ENCODE data around the gene ATP2A2.
"Not testable (repeated sequence)": the region's sequence is repeated elsewhere in the genome, so short reads cannot be mapped to it uniquely, and the experiment has no call there.

Gene ATP2A2

GRCh38 chr12:110337912-110338710 lies 57.1 kb downstream of the ATP2A2 start:
- ATAC-seq (ENCODE audit: low read depth): no peak
- no peaks in the 10 kb centered on the region for H3K9me3 ChIP-seq (ENCODE audit: severe bottlenecking)
- no peak for DNase-seq (ENCODE audit: low spot score)
- H3K4me3 ChIP-seq (ENCODE audit: severe bottlenecking): no peak overlapping the region
- H3K27me3 ChIP-seq (ENCODE audit: insufficient read depth, poor library complexity, severe bottlenecking): no peaks in the 10 kb centered on the region
- peak overlapping the region; percentile 58 for H3K27ac ChIP-seq (ENCODE audit: poor library complexity, severe bottlenecking)
- peaks cover 100% of the 10 kb centered on the region for H3K36me3 ChIP-seq (ENCODE audit: low read depth)
- TF ChIP-seq CTCF (IDR thresholded peaks at IDR 0.05; ENCODE audit: poor library complexity, severe bottlenecking): no peak
- H3K4me1 ChIP-seq (ENCODE audit: insufficient read depth, poor library complexity, severe bottlenecking): peaks cover 27% of the 10 kb centered on the region

- Histone ChIP-seq H3K4me3 (ENCODE audit: severe bottlenecking) (no peak overlapping the region), H3K27ac (ENCODE audit: poor library complexity, severe bottlenecking) (peak overlapping the region; percentile 58), H3K4me1 (ENCODE audit: insufficient read depth, poor library complexity, severe bottlenecking) (peaks cover 31% of the 10 kb centered on the region), H3K36me3 (ENCODE audit: low read depth) (peaks cover 100% of the 10 kb centered on the region), H3K9me3 (ENCODE audit: severe bottlenecking) (no peaks in the 10 kb centered on the region), H3K27me3 (ENCODE audit: insufficient read depth, poor library complexity, severe bottlenecking) (no peaks in the 10 kb centered on the region)
- no peak for DNase-seq (ENCODE audit: low spot score)
- ATAC-seq (ENCODE audit: low read depth): no peak
- TF ChIP-seq CTCF (IDR thresholded peaks at IDR 0.05; ENCODE audit: poor library complexity, severe bottlenecking): peak; percentile 20
These were observed 57.7 kb downstream of the ATP2A2 start for GRCh38 chr12:110338754-110339153.

- TF ChIP-seq CTCF (IDR thresholded peaks at IDR 0.05; ENCODE audit: poor library complexity, severe bottlenecking): no peak
These were observed 58.3 kb downstream of the ATP2A2 start for GRCh38 chr12:110339184-110339952.

GRCh38 chr12:110340261-110340660 lies 59.2 kb downstream of the ATP2A2 start:
- ATAC-seq (ENCODE audit: low read depth); H3K27me3 ChIP-seq (ENCODE audit: insufficient read depth, poor library complexity, severe bottlenecking); H3K4me3 ChIP-seq (ENCODE audit: severe bottlenecking); DNase-seq (ENCODE audit: low spot score); H3K9me3 ChIP-seq (ENCODE audit: severe bottlenecking): not testable (repeated sequence)
- peaks cover 100% of the 10 kb centered on the region for H3K36me3 ChIP-seq (ENCODE audit: low read depth)
- H3K4me1 ChIP-seq (ENCODE audit: insufficient read depth, poor library complexity, severe bottlenecking): peaks cover 45% of the 10 kb centered on the region
- H3K27ac ChIP-seq (ENCODE audit: poor library complexity, severe bottlenecking): peak overlapping the region; percentile 58

More at GRCh38 chr12:110339184-110339952, 58.3 kb downstream of the ATP2A2 start:
- DNase-seq (ENCODE audit: low spot score): no peak
- peaks cover 100% of the 10 kb centered on the region for H3K36me3 ChIP-seq (ENCODE audit: low read depth)
- H3K4me3 ChIP-seq (ENCODE audit: severe bottlenecking): no peak overlapping the region
- peaks cover 36% of the 10 kb centered on the region for H3K4me1 ChIP-seq (ENCODE audit: insufficient read depth, poor library complexity, severe bottlenecking)
- no peaks in the 10 kb centered on the region for H3K27me3 ChIP-seq (ENCODE audit: insufficient read depth, poor library complexity, severe bottlenecking)
- H3K9me3 ChIP-seq (ENCODE audit: severe bottlenecking): no peaks in the 10 kb centered on the region
- peak overlapping the region; percentile 58 for H3K27ac ChIP-seq (ENCODE audit: poor library complexity, severe bottlenecking)
- ATAC-seq (ENCODE audit: low read depth): 0 out of 3 replicates have a peak, but pooled peaks have one; percentile 21

GRCh38 chr12:110340706-110341105 lies 59.7 kb downstream of the ATP2A2 start:
- peak overlapping the region; percentile 58 for H3K27ac ChIP-seq (ENCODE audit: poor library complexity, severe bottlenecking)
- TF ChIP-seq CTCF (IDR thresholded peaks at IDR 0.05; ENCODE audit: poor library complexity, severe bottlenecking): no peak
- no peaks in the 10 kb centered on the region for H3K27me3 ChIP-seq (ENCODE audit: insufficient read depth, poor library complexity, severe bottlenecking)
- peaks cover 48% of the 10 kb centered on the region for H3K4me1 ChIP-seq (ENCODE audit: insufficient read depth, poor library complexity, severe bottlenecking)
- ATAC-seq (ENCODE audit: low read depth) (peak; percentile 59), DNase-seq (ENCODE audit: low spot score) (no peak)
- H3K4me3 ChIP-seq (ENCODE audit: severe bottlenecking): no peak overlapping the region
- peaks cover 100% of the 10 kb centered on the region for H3K36me3 ChIP-seq (ENCODE audit: low read depth)
- no peaks in the 10 kb centered on the region for H3K9me3 ChIP-seq (ENCODE audit: severe bottlenecking)
